Liver (tissue), 9 donors: ENCODE data around the gene ATXN1. TPM values are rescaled to one million over a fixed set of nuclear protein-coding genes. Genes with fewer than 3 reads are reported as not detected.

Experiments
- DNase-seq: peaks from one replicate; pipeline ENCODE4 v3.0.0-alpha.2; 2017; ENCODE audit warnings: low spot score
- H3K27ac ChIP-seq, 2 donors: one replicate each; pipeline ENCODE4 v1.7.0; 2013; ENCODE audit warnings: inconsistent platforms in 2 of 2, low read length in 2 of 2, control low read depth in 1 of 2, low read depth in 1 of 2, mild to moderate bottlenecking in 1 of 2
- H3K27me3 ChIP-seq, 4 donors: one replicate each; pipeline versions ENCODE4 v1.6.1 to v1.7.0; 2013; ENCODE audit warnings: low read length in 3 of 4, inconsistent platforms in 1 of 4, mild to moderate bottlenecking in 1 of 4, moderate library complexity in 1 of 4; ENCODE audit not compliant: control insufficient read depth in 4 of 4, insufficient read depth in 4 of 4
- H3K36me3 ChIP-seq, 4 donors: one replicate each; pipeline versions ENCODE4 v1.6.1 to v1.7.0; 2013; ENCODE audit warnings: low read length in 3 of 4, mild to moderate bottlenecking in 3 of 4, low read depth in 1 of 4, moderate library complexity in 1 of 4; ENCODE audit not compliant: control insufficient read depth in 4 of 4, insufficient read depth in 3 of 4
- H3K4me1 ChIP-seq, 4 donors: one replicate each; pipeline versions ENCODE4 v1.6.1 to v1.7.0; 2013; ENCODE audit warnings: low read length in 3 of 4, mild to moderate bottlenecking in 3 of 4, moderate library complexity in 1 of 4; ENCODE audit not compliant: control insufficient read depth in 4 of 4, insufficient read depth in 4 of 4
- H3K4me3 ChIP-seq, 3 donors: one replicate each; pipeline versions ENCODE4 v1.6.1 to v1.7.0; 2013; ENCODE audit warnings: low read length in 3 of 3, control low read depth in 1 of 3, low read depth in 1 of 3, mild to moderate bottlenecking in 1 of 3
- H3K9ac ChIP-seq, 2 donors: one replicate each; pipeline ENCODE4 v1.7.0; 2013; ENCODE audit warnings: low read length in 2 of 2, mild to moderate bottlenecking in 2 of 2, moderate library complexity in 2 of 2, control low read depth in 1 of 2, low read depth in 1 of 2
- H3K9me3 ChIP-seq, 4 donors: one replicate each; pipeline versions ENCODE4 v1.6.1 to v1.7.0; 2013; ENCODE audit warnings: low read length in 3 of 4; ENCODE audit not compliant: control insufficient read depth in 4 of 4
- EGR1 ChIP-seq, 2 donors: IDR thresholded peaks; 2 replicates each; pipeline ENCODE4 v1.6.1; 2016 to 2018; ENCODE audit warnings: antibody characterized with exemption in 2 of 2, low read depth in 2 of 2
- FOXA1 ChIP-seq: IDR thresholded peaks from 2 replicates; pipeline ENCODE4 v1.6.1; 2016; ENCODE audit warnings: antibody characterized with exemption
- GABPA ChIP-seq, 2 donors: IDR thresholded peaks in 1 of 2; conservative IDR thresholded peaks in 1 of 2; 2 replicates each; pipeline ENCODE4 v1.6.1; 2016; ENCODE audit warnings: antibody characterized with exemption in 2 of 2, mild to moderate bottlenecking in 1 of 2, moderate library complexity in 1 of 2
- HNF4A ChIP-seq, 2 donors: conservative IDR thresholded peaks; 2 replicates each; pipeline ENCODE4 v1.6.1; 2016; ENCODE audit warnings: antibody characterized with exemption in 2 of 2, mild to moderate bottlenecking in 2 of 2
- JUND ChIP-seq, 2 donors: IDR thresholded peaks; 2 replicates each; pipeline ENCODE4 v1.6.1; 2016; ENCODE audit warnings: antibody characterized with exemption in 2 of 2
- MAX ChIP-seq: IDR thresholded peaks from 2 replicates; pipeline ENCODE4 v1.6.1; 2016; ENCODE audit warnings: antibody characterized with exemption
- NR2F2 ChIP-seq: IDR thresholded peaks from 2 replicates; pipeline ENCODE4 v1.6.1; 2016; ENCODE audit warnings: antibody characterized with exemption
- RAD21 ChIP-seq, 2 donors: IDR thresholded peaks; 2 replicates each; pipeline ENCODE4 v1.6.1; 2016; ENCODE audit warnings: antibody characterized with exemption in 2 of 2, mild to moderate bottlenecking in 2 of 2
- RXRA ChIP-seq, 2 donors: IDR thresholded peaks; 2 replicates each; pipeline ENCODE4 v1.6.1; 2017 to 2018; ENCODE audit warnings: antibody characterized with exemption in 2 of 2, mild to moderate bottlenecking in 1 of 2
- SP1 ChIP-seq: IDR thresholded peaks from 2 replicates; pipeline ENCODE4 v1.6.1; 2018; ENCODE audit warnings: antibody characterized with exemption, mild to moderate bottlenecking
- TAF1 ChIP-seq: conservative IDR thresholded peaks from 2 replicates; pipeline ENCODE4 v1.6.1; 2016; ENCODE audit warnings: antibody characterized with exemption, mild to moderate bottlenecking
- YY1 ChIP-seq: IDR thresholded peaks from 2 replicates; pipeline ENCODE4 v1.6.1; 2016; ENCODE audit warnings: antibody characterized with exemption, mild to moderate bottlenecking
- WGBS: extraction: QIAGEN DNeasy Blood & Tissue Kit; methylation state at CpG from one replicate; pipeline ENCODE4 v1.1.7; 2013; 5-methylcytosine and 5-hydroxymethylcytosine counted together
- polyA plus RNA-seq, 2 donors: library from polyadenylated mRNA; stranded (reverse) in 1 of 2; unstranded in 1 of 2; fragments of 200-250 nt in 1 of 2; fragments of >200 nt in 1 of 2; fragmentation: Nextera tagmentation in 1 of 2; extraction: Ambion mirVana in 1 of 2; gene quantifications; one replicate each; pipeline versions ENCODE4 v1.2.1 to v1.2.3, GENCODE V29; 2013 to 2015
- total RNA-seq, 2 donors: library from RNA; depleted of rRNA; stranded (reverse); fragments of >200 nt; gene quantifications; one replicate each; pipeline ENCODE4 v1.2.3, GENCODE V29; 2014
- TF ChIP-seq, protein P1 (sequence below): IDR thresholded peaks from 2 replicates; pipeline ENCODE4 v1.6.1; 2016; ENCODE audit warnings: antibody characterized with exemption, mild to moderate bottlenecking
- TF ChIP-seq, protein P2 (sequence below): fragments of 150-350 bp; IDR thresholded peaks from 2 replicates; pipeline ENCODE4 v1.5.1; 2017; ENCODE audit warnings: improper control_type of control experiment, low read depth, low read length; ENCODE audit not compliant: missing input control
- donor health status: healthy.
- donor health status: healthy.
- donor health status: healthy.
- donor health status: healthy.
- donor health status: healthy.

The ATXN1 gene
- total and polyA plus RNA-seq, 4 donors, result 4.3 to 29.7 (median 8.2) TPM

DNA sequence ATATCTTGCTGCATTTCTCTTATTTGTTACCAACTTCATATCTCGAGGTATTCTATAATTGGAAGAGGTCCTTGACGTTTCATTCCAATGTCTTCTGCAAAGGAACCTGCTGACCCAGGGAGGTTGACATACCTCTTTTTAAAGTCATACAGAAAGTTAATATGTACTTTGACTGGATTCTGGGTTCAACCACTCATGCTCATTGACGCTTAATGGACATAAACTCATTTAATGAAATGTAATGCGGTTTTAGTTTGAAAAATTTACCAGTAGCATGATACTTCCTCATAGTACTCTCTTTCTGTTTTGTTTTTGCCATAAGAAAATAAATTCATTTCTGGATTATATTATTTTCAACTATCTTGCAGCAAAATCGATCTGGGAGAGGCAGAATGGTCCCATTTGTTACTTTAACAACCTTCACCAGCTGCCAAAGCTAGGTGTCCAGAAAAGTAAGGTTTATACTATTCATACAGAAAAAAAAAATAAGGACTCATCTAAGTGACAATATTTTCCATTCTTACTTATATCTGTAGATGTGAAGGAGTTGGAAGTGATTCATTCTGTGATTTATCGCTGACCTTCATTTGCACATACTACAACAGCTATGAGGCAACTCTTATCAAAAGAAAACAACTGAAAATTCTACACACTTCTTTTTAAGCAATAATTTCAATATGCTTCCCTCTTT lies 101.6 kb downstream of the ATXN1 start:
- H3K4me1 ChIP-seq, result peaks cover 0 to 8% (median 2%) of the 10 kb centered on the region in 4 donors
- H3K36me3 ChIP-seq, result peaks cover 0 to 5% (median 1%) of the 10 kb centered on the region in 4 donors
- WGBS, result 76% methylated on average over 6 of the region's 6 CpGs
- H3K9me3 ChIP-seq, result peaks cover 0 to 2% (median 0%) of the 10 kb centered on the region in 4 donors
- no peaks in the 10 kb centered on the region for H3K27me3 ChIP-seq
- peak overlapping the region in 1 of 2 donors; percentile 33 for H3K27ac ChIP-seq
- TF ChIP-seq YY1 (no peak), RAD21 (IDR thresholded peaks at IDR 0.05) (no peak), TAF1 (no peak), GABPA (IDR thresholded peaks at IDR 0.05 in 1 of 2, conservative IDR thresholded peaks at IDR 0.05 in 1 of 2) (no peak), SP1 (no peak), RXRA (IDR thresholded peaks at IDR 0.05) (no peak), NR2F2 (no peak), MAX (no peak), JUND (IDR thresholded peaks at IDR 0.05) (no peak), FOXA1 (no peak)
- TF ChIP-seq, protein P1, sequence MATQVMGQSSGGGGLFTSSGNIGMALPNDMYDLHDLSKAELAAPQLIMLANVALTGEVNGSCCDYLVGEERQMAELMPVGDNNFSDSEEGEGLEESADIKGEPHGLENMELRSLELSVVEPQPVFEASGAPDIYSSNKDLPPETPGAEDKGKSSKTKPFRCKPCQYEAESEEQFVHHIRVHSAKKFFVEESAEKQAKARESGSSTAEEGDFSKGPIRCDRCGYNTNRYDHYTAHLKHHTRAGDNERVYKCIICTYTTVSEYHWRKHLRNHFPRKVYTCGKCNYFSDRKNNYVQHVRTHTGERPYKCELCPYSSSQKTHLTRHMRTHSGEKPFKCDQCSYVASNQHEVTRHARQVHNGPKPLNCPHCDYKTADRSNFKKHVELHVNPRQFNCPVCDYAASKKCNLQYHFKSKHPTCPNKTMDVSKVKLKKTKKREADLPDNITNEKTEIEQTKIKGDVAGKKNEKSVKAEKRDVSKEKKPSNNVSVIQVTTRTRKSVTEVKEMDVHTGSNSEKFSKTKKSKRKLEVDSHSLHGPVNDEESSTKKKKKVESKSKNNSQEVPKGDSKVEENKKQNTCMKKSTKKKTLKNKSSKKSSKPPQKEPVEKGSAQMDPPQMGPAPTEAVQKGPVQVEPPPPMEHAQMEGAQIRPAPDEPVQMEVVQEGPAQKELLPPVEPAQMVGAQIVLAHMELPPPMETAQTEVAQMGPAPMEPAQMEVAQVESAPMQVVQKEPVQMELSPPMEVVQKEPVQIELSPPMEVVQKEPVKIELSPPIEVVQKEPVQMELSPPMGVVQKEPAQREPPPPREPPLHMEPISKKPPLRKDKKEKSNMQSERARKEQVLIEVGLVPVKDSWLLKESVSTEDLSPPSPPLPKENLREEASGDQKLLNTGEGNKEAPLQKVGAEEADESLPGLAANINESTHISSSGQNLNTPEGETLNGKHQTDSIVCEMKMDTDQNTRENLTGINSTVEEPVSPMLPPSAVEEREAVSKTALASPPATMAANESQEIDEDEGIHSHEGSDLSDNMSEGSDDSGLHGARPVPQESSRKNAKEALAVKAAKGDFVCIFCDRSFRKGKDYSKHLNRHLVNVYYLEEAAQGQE, result no peak
- TF ChIP-seq, protein P2, sequence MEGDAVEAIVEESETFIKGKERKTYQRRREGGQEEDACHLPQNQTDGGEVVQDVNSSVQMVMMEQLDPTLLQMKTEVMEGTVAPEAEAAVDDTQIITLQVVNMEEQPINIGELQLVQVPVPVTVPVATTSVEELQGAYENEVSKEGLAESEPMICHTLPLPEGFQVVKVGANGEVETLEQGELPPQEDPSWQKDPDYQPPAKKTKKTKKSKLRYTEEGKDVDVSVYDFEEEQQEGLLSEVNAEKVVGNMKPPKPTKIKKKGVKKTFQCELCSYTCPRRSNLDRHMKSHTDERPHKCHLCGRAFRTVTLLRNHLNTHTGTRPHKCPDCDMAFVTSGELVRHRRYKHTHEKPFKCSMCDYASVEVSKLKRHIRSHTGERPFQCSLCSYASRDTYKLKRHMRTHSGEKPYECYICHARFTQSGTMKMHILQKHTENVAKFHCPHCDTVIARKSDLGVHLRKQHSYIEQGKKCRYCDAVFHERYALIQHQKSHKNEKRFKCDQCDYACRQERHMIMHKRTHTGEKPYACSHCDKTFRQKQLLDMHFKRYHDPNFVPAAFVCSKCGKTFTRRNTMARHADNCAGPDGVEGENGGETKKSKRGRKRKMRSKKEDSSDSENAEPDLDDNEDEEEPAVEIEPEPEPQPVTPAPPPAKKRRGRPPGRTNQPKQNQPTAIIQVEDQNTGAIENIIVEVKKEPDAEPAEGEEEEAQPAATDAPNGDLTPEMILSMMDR, result no peak
- no peak for DNase-seq
- H3K9ac ChIP-seq, result no peak overlapping the region
- no peak overlapping the region for H3K4me3 ChIP-seq

GRCh38 chr6:16658348-16659034 lies 102.8 kb downstream of the ATXN1 start:
- DNase-seq, result no peak
- Histone ChIP-seq H3K4me3 (no peak overlapping the region), H3K27me3 (no peaks in the 10 kb centered on the region), H3K9me3 (peaks cover 0 to 2% (median 0%) of the 10 kb centered on the region in 4 donors), H3K36me3 (peaks cover 0 to 12% (median 1%) of the 10 kb centered on the region in 4 donors), H3K9ac (no peak overlapping the region), H3K4me1 (peaks cover 0 to 8% (median 2%) of the 10 kb centered on the region in 4 donors), H3K27ac (no peak overlapping the region)
- WGBS, result 80% methylated on average over 5 of the region's 5 CpGs
- no peak for TF ChIP-seq EGR1 (IDR thresholded peaks at IDR 0.05; ENCODE audit: low read depth in 2 of 2)
- TF ChIP-seq JUND (IDR thresholded peaks at IDR 0.05), result no peak
- no peak for TF ChIP-seq HNF4A (conservative IDR thresholded peaks at IDR 0.05)
- TF ChIP-seq YY1, result no peak
- no peak for TF ChIP-seq GABPA (IDR thresholded peaks at IDR 0.05 in 1 of 2, conservative IDR thresholded peaks at IDR 0.05 in 1 of 2)
- TF ChIP-seq RXRA (IDR thresholded peaks at IDR 0.05), result no peak
